HG03558 (cell line): Measurements from ENCODE around the gene MINAR1.
"Not testable (repeated sequence)": the region's sequence is repeated elsewhere in the genome, so short reads cannot be mapped to it uniquely, and the experiment has no call there.

ENCODE experiments used
- ATAC-seq: cut with Tn5 transposase; IDR thresholded peaks from one replicate; pipeline ENCODE4 v1.9.1; 2021; ENCODE audit warnings: moderate number of reproducible peaks; ENCODE audit not compliant: unreplicated experiment; ENCODE audit errors: extremely low read depth

The MINAR1 gene

DNA sequence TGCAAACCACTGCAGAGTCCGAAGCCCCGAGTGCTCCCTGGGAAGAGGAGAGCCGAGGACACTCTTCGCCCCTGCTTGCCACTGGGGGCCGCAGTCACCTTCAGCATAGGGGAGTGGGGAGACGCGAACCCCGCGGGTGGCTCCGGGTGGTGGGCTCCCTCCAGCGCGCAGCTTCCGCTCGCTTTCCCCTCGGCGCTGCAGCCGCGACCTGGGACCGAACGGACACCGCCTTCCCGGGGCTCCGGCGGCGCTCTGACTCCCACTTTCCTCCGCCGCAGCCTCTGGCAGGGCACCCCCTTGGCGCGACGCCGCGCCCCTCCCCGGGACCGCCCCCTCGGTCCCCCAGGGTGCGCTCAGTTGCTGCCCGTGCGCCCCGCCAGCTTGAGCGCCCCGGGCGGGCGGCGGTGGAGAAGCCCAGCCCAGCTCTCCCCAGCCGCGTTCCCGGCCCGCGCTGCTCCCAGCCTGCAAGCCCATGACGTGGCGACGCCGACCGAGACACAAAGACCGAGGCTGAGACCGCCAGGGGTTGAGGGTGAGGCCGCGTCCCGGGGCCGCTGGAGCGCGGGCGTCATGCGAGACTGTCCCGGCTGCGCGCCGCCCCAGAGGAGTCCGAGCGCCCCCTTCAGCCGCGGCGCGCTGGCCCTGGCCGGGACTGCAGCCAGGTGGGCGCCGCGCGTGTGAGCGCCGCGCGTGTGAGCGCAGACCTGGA is at the start of gene MINAR1:
Gene MINAR1, plus strand, starts transcription at position 701 of the 709 bp plus-strand sequence. CDS start 23,812 bp downstream, outside the sequence.
- ATAC-seq: no peak

GRCh38 chr15:79394231-79394630 is 37.9 kb upstream of the MINAR1 start:
- ATAC-seq: no peak

DNA sequence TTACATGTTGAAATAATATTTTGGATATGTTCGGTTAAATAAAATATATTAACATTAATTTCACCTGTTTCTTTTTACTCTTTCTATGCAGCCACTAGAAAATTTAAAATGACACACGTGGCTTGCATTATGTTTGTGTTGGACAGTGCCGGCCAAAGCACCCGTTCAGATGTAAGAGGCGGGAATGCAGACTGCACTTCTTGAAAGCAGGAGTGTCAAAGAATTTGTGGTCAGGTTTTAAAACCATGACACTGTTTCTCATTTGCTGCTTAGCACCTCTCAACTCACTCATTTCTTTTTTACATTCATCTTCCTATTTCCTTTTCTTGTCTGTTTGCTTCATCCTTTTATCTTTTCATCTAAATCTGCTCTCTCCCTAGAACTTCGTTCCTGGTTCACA is 35.3 kb upstream of the MINAR1 start:
- no peak for ATAC-seq

DNA sequence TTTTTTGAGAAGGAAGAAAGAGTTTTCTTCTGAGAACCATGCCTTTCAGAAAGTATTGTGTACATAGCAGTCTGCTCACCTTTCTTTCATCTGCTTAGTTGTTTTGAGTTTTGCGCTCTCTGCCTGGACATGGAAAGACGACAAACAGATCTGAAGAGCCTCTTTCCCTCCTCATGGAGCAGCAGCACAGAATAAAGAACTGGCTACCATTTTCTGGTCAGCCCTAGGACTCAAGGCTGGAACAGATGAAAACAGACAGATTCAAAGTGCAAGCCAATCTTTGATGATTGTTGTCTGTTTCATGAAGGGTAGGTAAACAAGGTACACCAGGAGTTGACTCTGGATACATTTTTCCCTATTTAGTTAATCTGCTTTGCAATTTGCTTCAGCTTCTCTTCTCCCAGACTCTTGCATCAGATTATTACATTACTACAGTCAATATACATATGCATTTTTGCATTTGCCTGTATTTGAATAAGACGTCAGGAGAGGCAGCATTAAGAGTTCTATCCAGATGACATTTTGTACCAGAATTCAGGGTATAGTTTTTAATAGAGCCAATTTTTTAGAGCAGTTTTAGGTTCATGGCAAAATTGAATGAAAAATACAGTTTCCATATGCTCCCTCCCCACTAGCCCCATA is 34.7 kb upstream of the MINAR1 start:
- ATAC-seq: no peak

DNA sequence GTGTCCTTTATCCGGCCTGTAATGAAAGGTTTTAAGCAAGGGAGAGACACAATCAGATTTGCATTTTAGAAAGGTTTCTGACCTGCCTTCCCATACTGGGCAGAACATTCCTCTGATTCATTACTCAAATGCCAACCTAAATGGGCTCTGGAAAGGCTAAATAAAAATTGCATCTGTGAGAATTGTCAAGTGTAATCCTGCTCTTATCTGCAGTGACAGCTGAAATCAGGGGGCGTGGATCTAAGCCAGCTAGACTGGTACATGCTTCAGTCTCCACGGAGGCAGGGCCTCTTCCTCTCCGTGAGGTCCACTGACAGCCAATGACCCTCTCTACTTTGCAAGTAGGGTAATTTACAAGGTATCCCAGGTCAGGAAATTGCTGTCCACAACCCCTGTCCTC is 32.5 kb upstream of the MINAR1 start:
- no peak for ATAC-seq

DNA sequence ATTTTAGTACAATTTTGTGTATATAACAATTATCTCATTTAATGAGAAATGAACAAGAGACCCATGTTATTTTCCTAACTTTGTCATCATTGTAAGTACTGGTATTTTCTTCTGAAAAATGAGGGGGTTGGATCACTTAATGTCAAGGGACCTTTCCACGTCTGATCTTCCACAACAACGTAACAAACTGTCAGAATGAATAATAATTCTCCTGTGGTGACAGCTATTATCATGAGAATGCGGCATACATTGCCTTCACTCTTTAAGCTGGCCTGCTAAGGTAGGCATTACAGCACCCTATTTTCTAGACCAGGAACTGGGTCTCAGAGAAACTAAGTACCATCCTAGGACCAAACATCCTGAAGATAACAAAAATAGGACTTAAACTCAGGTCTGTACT is 31.5 kb upstream of the MINAR1 start:
- no peak for ATAC-seq

GRCh38 chr15:79401301-79401700 is 30.8 kb upstream of the MINAR1 start:
- no peak for ATAC-seq

GRCh38 chr15:79402136-79402535 is 30.0 kb upstream of the MINAR1 start:
- ATAC-seq: no peak

- ATAC-seq: no peak
Measured at GRCh38 chr15:79403501-79403900, 28.6 kb upstream of the MINAR1 start.

GRCh38 chr15:79406210-79406609 is 25.9 kb upstream of the MINAR1 start:
- no peak for ATAC-seq

DNA sequence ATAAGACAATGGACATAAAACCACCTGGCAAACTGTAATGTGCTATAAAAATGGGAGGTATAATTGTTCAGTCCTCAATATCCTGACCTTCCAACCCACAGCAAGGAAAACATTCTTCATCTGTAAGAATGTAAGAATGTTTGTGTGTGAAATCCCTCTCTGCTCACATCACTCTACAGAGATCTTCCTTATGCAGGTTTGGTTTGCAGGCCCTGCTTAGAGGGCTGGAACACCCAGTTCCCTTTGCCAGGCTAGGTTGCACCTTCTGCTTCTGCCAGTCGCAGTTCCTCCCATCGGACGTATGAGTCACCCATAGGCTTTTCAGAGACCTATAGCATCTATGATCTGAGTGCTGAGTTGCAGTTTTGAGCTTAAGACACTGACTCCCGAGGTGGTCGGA is 24.1 kb upstream of the MINAR1 start:
- no peak for ATAC-seq

GRCh38 chr15:79410237-79410636 is 21.9 kb upstream of the MINAR1 start:
- no peak for ATAC-seq

DNA sequence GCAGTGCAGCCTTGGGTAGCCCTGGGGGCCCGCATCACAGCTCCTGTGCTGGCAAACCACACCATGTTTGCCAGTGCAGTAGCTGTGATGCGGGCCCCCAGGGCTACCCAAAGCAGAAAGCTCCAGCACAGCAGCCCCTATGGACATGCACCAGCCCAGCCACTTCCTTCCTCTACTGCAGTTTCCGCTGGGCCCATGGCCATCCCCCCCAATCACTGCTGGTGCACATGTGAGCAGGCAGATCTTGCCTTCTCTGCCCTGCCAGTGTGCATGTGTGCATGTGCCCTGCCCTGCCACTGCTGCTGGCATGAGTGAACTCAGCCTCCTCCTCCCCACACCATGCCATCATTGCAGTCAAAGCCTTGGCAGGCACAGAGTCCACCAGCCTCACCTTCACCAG is 20.1 kb upstream of the MINAR1 start:
- no peak for ATAC-seq

DNA sequence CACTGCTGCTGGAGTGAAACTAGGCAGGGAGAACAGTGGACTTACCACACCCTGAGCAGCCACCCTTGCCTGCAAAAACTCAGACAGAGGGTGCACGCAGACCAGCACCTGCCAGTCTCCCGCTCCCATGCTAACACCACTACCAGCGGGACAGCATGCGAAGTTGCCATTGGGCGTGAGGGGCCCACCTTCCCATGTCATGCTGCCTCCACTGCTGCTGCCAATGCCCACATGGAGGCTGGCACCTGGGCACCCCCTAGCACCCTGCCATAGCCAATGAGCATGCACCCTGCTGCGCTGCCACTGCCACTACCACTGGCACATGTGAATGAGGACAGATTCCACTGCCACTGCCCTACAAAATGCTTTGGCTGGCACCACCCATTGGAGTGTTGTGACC is 19.7 kb upstream of the MINAR1 start:
- ATAC-seq: no peak

DNA sequence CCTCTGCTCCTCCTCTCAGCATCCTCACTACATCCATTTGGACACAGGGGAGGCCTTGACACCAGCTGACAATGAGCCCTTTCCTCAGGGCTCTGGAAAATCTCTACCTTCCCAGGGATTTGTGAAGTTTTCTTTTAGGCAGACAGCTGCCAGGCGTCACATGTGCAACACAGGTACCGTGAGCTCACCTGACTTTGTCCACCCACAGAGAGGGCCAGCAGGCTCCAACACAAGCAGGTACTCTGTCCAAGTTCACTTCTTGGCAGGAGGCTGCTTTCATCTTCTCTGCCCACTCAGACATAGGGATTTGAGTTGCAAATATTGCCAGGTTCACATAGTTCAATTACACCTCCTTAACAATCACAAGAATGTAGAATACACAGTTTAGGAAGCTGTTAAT is 15.3 kb upstream of the MINAR1 start:
- no peak for ATAC-seq

DNA sequence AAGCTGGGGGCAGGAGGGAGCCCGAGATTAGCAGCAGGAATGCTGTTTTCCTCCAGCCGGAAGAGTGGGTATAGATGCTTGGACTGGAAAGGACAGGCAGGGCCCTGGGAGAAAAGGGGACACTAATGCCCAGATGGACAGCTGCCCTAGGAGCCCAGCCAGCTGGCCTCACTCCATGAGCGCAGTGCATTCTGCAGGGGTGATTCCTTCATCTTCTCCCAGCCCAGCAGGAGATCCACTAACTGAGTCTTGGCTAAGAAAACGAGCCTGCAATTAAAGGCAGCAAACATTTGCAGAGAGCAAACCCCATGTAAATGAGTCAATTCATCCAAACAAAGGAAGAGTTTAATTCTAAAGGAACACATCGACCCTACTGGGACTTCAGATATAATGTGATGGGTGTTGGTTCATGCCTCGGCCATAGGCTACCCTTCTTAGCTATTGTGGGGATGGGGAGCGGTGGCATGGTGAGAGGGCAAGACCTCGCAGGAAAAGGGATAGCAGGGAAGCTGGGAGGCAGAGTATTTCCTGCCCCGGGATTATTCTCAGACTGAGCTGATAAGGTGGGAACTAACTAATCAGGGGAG is 13.3 kb upstream of the MINAR1 start:
- ATAC-seq: no peak

DNA sequence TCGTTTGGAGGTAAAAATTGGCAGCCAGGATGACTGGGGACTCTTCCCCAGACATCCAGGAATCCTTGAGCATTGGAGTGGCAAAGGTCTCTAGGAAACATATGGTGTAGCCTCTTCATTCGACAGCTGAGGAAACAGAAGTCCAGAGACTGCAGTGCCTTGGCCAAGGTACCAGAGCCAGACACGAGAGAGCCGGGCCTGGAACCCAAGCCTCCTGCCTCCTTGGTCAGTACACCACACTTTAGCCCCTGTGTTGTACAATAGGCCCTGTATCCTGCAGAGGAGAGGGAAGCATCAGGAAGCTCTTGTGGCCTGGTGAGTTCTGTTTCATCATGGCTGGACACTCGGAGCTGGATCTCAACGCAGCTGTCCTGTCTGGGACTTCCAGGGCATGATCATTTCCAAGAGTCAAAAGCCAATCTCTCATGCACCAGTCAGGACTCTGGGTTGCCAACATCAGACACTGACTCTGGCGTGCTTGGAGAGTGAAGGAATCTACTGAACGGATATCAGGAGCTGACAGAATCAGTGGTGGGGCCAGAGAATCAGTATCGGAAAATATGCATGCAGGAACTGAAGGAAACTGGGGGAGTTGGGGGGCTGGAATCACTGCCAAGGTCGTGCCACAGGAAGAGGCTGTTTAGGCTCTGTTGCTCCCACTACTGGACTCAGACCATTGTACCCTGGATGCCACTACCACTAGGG is 6.4 kb upstream of the MINAR1 start:
- ATAC-seq: no peak

- ATAC-seq: not testable (repeated sequence)
Measured at GRCh38 chr15:79426899-79427298, 5.2 kb upstream of the MINAR1 start.

GRCh38 chr15:79427781-79428598 is 4.1 kb upstream of the MINAR1 start:
- ATAC-seq: no peak

DNA sequence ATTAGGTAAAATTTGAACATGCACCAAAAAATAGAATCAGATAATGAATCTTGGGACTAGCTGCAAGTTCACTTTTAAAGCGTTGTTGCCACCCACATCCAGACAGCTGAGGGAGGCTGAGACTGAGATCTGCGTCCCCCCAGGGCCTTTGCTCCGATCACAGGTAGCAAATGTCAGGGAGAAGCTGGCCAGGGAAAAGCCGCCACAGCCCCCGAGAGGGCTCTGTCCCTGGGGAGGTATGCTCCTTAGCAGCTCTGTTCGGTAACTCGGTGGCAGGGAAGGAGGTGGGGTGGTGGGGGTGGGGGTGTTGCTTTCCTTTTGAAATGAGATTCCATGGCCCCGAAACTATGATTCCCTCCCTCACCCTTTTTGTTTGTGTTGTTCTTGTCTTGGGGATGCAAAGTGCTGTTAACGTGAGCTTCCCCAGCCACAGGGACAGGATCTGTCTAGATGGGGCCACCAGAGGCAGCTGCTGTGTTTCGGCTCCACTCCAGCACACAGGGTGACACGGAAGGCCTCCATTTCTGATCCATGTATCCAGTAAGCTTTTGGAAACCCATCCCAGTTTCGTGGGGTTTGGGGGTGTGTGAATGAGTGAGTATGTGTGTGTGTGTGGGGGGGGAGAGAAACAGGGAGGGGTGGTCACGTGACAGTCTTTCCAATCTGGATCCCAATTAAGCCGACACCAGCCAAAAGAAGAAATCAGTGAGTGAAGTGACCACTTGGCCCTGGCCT is 1.1 kb upstream of the MINAR1 start:
- no peak for ATAC-seq
